NCI-H1930 (cell line): ENCODE results near the gene SNRPB.
A peak's percentile ranks its signal among the peaks of the same experiment; 100 is the strongest.
"Not testable (repeated sequence)": the region's sequence is repeated elsewhere in the genome, so short reads cannot be mapped to it uniquely, and the experiment has no call there.

Source experiments
- DNase-seq, 2 experiments: peaks; one replicate each; lab custom pipeline; 2025; lab: John Stamatoyannopoulos, UW

Gene SNRPB

GRCh38 chr20:2470423-2471193 lies at the start of gene SNRPB:
Gene SNRPB (minus strand): TSS chr20:2470789. CDS start chr20:2470690, 99 bp downstream.
- DNase-seq, result peak; percentile 93 to 96

GRCh38 chr20:2519115-2519809 lies 48.7 kb upstream of the SNRPB start:
- no peak for DNase-seq

GRCh38 chr20:2518558-2518957 lies 48.0 kb upstream of the SNRPB start:
- DNase-seq, result no peak

- no peak for DNase-seq
Observed at GRCh38 chr20:2518096-2518495, 47.5 kb upstream of the SNRPB start.

DNA sequence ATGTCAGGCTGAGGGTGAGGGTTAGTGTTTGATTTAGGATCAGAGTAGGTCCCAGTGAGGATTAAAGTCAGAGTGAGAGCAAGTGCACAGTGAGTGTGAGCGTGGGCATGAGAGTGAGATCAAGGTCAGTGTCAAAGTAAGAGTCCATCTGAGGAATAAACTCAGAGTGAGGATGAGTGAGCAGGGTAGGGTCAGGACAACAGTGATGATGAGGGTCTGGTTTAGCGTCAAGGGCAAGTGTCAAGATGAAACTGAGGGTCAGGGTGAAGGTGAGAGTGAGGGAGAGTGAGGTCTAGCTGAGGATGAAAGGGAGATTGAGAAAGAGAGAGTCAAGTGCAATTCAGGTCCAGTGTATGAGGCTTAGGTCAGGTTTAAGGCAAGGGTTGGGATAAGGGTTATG lies 45.8 kb upstream of the SNRPB start:
- DNase-seq, result no peak

- DNase-seq, result no peak
Observed at GRCh38 chr20:2515203-2515602, 44.6 kb upstream of the SNRPB start.

DNA sequence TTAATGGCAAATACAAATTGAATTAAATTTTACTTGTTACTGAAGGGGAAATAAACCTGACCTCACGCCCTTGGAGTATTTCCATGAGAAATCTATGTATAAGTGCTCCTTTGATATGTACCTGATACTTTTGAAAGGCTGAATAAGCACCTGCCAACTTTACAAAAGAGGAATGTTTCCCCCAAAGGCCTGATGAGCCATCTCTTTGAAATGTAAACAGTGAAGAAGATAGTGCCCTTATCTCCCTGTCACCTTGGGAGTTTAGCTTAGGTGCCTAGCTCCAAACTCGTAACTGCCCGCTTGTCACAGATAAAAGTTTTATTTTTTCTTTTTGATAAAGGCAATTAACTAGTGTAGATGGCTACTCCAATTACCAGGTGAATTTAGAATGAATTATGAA lies 39.2 kb upstream of the SNRPB start:
- DNase-seq, result no peak

- no peak for DNase-seq
Observed at GRCh38 chr20:2509468-2509781, 38.8 kb upstream of the SNRPB start.

DNA sequence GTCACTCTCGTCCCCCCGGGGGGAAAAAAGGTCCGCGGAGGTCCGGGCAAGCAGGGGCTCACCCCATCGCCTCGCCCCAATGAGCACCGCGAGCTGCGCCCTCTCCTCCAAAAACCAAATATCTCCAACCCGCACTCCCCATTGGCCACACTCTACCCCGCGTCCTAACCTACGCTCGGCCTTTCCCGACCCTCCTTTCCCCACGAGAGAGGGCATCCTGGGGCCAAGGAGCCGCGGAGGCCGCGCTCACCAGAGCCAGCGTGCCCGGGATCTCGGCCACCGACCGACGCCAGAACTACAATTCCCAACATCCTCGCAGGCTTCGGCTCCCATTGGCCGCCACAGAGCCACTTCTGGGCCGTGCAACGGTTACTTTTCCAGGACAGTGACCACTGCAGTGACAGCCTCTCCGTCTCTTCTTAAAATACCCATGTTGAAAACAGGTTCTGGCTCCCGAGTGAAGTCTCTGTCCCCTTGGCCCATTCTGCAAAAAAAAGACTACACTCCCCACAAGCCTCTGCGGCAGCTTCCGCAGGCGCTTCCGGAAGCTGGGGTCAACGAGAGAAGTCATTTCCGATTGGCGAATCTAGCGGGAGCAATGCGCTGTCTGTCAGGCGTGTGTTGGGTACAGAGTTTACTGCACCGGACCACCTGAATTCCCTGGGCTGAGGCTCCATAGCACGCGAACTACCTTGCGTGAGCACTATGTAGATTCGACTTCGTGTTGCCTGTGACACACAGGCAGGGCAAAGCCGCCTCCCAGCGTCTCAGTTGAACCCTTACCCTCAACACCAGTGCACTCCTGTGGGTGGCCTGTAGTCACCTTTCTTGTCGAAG lies 38.3 kb upstream of the SNRPB start, which contains the start of gene ZNF343:
Gene ZNF343, minus strand, starts transcription at position 285 of the 837 bp plus-strand sequence. CDS start 15,020 bp downstream, outside the sequence.
- DNase-seq, result peak; percentile 62 to 72

DNA sequence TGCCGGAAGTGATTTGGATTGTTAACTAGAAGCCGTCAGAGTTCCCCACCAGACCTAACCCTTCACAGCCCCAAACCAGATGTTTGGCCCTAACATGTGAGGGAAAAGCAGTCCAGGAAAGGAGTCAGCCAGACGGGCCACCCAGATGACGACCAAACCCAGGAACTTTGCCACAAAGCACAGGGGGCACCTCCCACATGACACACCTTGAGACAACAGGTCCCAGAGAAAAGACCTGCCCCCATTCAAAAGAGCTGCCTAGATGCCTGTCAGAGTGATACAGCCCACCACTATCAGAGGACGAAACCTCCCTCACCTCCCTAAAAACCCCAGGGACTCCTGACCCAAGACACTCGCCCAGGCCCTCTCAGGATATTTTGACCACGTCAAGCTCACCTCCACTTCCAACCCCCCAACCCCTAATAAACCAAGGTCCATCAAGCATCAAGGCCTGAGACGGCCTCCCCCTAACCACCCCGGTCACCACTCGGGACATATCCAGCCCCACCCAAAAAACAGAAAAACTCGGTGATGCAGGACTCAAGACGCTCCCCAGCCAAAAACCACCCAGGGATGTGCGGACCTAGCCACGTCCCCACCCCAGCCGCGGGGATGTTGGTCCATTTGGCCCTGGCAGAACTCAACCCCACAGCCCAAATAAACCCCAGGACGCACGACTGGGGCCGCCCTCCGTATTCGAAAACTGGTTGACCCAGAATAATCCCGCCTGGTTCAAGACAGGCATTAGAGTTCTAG lies 37.5 kb upstream of the SNRPB start:
- no peak for DNase-seq

- no peak for DNase-seq
Observed at GRCh38 chr20:2507464-2507863, 36.9 kb upstream of the SNRPB start.

- not testable (repeated sequence) for DNase-seq
Observed at GRCh38 chr20:2506426-2506825, 35.8 kb upstream of the SNRPB start.

DNA sequence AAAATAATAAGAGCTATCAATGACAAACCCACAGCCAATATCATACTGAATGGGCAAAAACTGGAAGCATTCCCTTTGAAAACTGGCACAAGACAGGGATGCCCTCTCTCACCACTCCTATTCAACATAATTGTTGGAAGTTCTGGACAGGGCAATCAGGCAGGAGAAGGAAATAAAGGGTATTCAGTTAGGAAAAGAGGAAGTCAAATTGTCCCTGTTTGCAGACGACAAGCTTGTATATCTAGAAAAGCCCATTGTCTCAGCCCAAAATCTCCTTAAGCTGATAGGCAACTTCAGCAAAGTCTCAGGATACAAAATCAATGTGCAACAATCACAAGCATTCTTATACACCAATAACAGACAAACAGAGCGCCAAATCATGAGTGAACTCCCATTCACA lies 34.2 kb upstream of the SNRPB start:
- DNase-seq, result not testable (repeated sequence)

- not testable (repeated sequence) for DNase-seq
Observed at GRCh38 chr20:2502808-2503384, 32.3 kb upstream of the SNRPB start.

DNA sequence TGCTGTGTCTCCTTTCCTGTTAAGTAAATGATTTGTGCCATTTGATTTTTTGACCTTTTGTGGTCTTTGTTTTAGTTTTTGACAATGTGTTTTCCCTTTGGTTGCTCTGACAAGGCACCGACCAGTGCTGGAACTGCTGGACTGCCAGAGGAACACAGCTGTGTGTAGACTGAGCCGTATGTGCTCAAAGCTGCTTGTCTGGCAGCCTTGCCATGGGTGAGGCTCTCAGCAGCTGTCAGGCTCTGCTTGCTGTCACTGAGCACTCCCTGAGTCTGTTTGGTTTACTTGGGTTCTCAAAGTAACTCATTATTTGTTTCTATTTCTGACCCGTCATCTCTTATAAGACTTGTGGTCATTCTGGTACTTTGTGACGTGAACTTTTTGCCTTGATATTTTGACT lies 15.1 kb upstream of the SNRPB start:
- no peak for DNase-seq

DNA sequence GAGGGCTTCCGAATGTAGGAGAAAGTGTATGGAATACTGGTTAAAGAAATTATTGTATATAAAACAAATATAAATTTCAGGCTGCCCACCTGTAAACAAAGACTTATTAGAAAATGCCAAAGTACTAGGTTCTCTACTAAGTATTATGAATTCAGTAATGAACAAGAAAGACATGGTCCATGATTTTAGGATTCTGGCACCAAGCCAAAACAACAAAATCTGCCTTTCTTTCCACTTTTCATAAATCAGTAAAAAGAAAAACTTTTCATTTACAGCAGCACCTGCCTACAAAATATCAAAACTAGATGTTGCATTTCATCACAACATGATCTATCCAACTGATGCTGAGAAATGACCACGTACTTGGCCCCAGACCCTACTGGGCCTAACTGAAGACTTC lies 14.5 kb upstream of the SNRPB start:
- DNase-seq, result no peak

DNA sequence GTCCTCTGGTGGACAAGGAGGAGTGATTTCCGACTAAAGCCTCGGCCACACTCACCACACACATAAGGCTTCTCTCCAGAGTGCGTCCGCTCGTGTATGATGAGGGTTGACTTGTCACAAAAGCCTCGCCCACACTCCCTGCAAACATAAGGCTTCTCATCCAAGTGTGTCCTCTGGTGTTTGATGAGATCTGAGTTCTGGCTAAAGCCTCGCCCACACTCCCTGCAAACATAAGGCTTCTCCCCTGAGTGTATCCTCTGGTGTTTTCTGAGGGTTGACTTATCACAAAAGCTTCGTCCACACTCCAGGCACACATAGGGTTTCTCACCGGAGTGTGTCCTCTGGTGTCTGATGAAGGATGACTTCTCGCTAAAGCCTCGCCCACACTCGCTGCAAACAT lies 12.9 kb upstream of the SNRPB start:
- DNase-seq, result no peak

GRCh38 chr20:2480381-2480780 lies 9.8 kb upstream of the SNRPB start:
- DNase-seq, result no peak

DNA sequence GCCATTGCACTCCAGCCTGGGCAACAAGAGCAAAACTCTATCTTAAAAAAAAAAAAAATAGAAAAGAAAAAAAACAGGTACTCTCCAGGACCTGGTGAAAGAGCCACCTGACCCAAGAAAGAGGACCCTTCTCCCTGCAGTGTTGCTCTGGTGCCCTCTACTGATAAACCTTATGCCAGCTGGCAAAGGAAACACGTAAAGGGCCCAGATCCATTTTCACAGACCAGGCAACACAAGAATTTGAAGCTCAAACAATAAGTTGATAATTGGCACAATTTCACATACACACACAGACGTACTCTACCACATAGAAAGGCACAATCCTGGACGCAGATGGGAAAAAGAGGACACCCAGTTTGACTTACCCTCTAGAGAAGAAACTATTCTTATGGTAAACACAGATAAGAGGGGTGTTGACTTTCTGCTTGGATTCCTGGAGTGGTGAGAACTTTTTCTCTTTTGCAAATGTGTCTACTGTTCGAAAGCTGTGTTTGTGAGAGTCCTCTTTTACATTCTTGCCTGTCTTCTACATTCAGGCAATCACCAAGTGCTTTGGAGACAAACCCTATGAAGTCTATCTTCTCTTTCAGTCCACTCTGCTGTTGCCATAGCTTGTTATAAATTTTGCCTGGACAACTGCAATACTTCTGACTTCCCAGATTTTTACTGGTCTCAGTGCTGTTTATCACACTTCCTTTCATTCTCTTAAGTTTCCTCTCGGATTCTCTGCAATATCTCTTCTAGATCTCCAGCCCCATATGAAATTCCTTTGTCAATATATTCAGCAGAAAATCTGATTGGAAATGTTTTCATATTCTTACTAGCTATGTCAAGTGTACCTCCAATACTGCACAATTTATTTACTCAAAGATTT lies 6.4 kb upstream of the SNRPB start:
- no peak for DNase-seq
